Esophagus muscularis mucosa (tissue), 3 donors: ENCODE measurements around the gene WDR82.

Experiments used
- CTCF ChIP-seq, 3 experiments: fragments of 200-600 bp in 2 of 3; fragments of 450-650 bp in 1 of 3; sonication (generic) in 2 of 3; IDR thresholded peaks; one replicate each; pipeline ENCODE4 v1.5.1; 2017 to 2019; ENCODE audit warnings: antibody characterized with exemption in 3 of 3, mild to moderate bottlenecking in 2 of 3, moderate library complexity in 1 of 3
- POLR2A ChIP-seq: fragments of 450-650 bp; IDR thresholded peaks from one replicate; pipeline ENCODE4 v1.6.1; 2017; ENCODE audit warnings: antibody characterized with exemption, moderate library complexity, mild to moderate bottlenecking, low read depth
- POLR2AphosphoS5 ChIP-seq, 2 donors: sonication (generic); formaldehyde crosslinking; IDR thresholded peaks; one replicate each; pipeline ENCODE4 v1.6.1; 2017; ENCODE audit warnings: antibody characterized with exemption in 2 of 2

GRCh38 chr3:52310861-52311575 lies 32.6 kb upstream of the WDR82 start:
- TF ChIP-seq POLR2AphosphoS5 (IDR thresholded peaks at IDR 0.05) (no peak), CTCF (IDR thresholded peaks at IDR 0.05) (no peak), POLR2A (no peak)
